Measurements from ENCODE around the gene PLCB2.

The PLCB2 gene

GRCh38 chr15:40306371-40306770, 1.4 kb downstream of the PLCB2 start:
- no peak for DNase-seq (ENCODE audit: low read depth in 4 of 4, low spot score in 1 of 4)

GRCh38 chr15:40305281-40305680, 2.5 kb downstream of the PLCB2 start:
- DNase-seq (ENCODE audit: low read depth in 4 of 4, low spot score in 1 of 4): no peak

- no peak for DNase-seq (ENCODE audit: low read depth in 4 of 4, low spot score in 1 of 4)
These were observed 4.2 kb downstream of the PLCB2 start for GRCh38 chr15:40303576-40303975.

- no peak for DNase-seq (ENCODE audit: low read depth in 4 of 4, low spot score in 1 of 4)
These were observed 4.8 kb downstream of the PLCB2 start for GRCh38 chr15:40302981-40303380.

GRCh38 chr15:40302288-40302886, 5.3 kb downstream of the PLCB2 start:
- DNase-seq (ENCODE audit: low read depth in 4 of 4, low spot score in 1 of 4): no peak

- DNase-seq (ENCODE audit: low read depth in 4 of 4, low spot score in 1 of 4): no peak
These were observed 6.1 kb downstream of the PLCB2 start for GRCh38 chr15:40301467-40302179.

- DNase-seq (ENCODE audit: low read depth in 4 of 4, low spot score in 1 of 4): no peak
These were observed 7.0 kb downstream of the PLCB2 start for GRCh38 chr15:40300771-40301170.

GRCh38 chr15:40300367-40300766, 7.4 kb downstream of the PLCB2 start:
- DNase-seq (ENCODE audit: low read depth in 4 of 4, low spot score in 1 of 4): no peak

- no peak for DNase-seq (ENCODE audit: low read depth in 4 of 4, low spot score in 1 of 4)
These were observed 9.4 kb downstream of the PLCB2 start for GRCh38 chr15:40298216-40298935.

- DNase-seq (ENCODE audit: low read depth in 4 of 4, low spot score in 1 of 4): no peak
These were observed 10.4 kb downstream of the PLCB2 start for GRCh38 chr15:40297356-40297755.

- DNase-seq (ENCODE audit: low read depth in 4 of 4, low spot score in 1 of 4): no peak
These were observed 11.0 kb downstream of the PLCB2 start for GRCh38 chr15:40296561-40297230.

GRCh38 chr15:40295877-40296560, 11.7 kb downstream of the PLCB2 start:
- DNase-seq (ENCODE audit: low read depth in 4 of 4, low spot score in 1 of 4): no peak

- DNase-seq (ENCODE audit: low read depth in 4 of 4, low spot score in 1 of 4): no peak
These were observed 12.4 kb downstream of the PLCB2 start for GRCh38 chr15:40295297-40295696.

- no peak for DNase-seq (ENCODE audit: low read depth in 4 of 4, low spot score in 1 of 4)
These were observed 13.5 kb downstream of the PLCB2 start for GRCh38 chr15:40293905-40294895.

GRCh38 chr15:40293006-40293405, 14.7 kb downstream of the PLCB2 start:
- no peak for DNase-seq (ENCODE audit: low read depth in 4 of 4, low spot score in 1 of 4)

- DNase-seq (ENCODE audit: low read depth in 4 of 4, low spot score in 1 of 4): no peak
These were observed 15.5 kb downstream of the PLCB2 start for GRCh38 chr15:40292246-40292645.

GRCh38 chr15:40290918-40291574, 16.7 kb downstream of the PLCB2 start:
- DNase-seq (ENCODE audit: low read depth in 4 of 4, low spot score in 1 of 4): no peak

GRCh38 chr15:40290545-40290917, 17.2 kb downstream of the PLCB2 start:
- no peak for DNase-seq (ENCODE audit: low read depth in 4 of 4, low spot score in 1 of 4)

GRCh38 chr15:40289140-40289775, 18.5 kb downstream of the PLCB2 start:
- DNase-seq (ENCODE audit: low read depth in 4 of 4, low spot score in 1 of 4): no peak
